ENCODE measurements around the gene CDC45. TPM values are rescaled to one million over a fixed set of nuclear protein-coding genes. Genes with fewer than 3 reads are reported as not detected.
"Not testable (repeated sequence)": the region's sequence is repeated elsewhere in the genome, so short reads cannot be mapped to it uniquely, and the experiment has no call there.

The CDC45 gene
- total and polyA plus RNA-seq, 8 donors, result 0.28 to 1.3 (median 0.63) TPM; not detected in 2

- H3K9me3 ChIP-seq, result no peaks in the 10 kb centered on the region
- H3K4me1 ChIP-seq, result peaks cover 0 to 2% (median 0%) of the 10 kb centered on the region in 3 donors
- no peak overlapping the region for H3K27ac ChIP-seq
- TF ChIP-seq, protein P1, sequence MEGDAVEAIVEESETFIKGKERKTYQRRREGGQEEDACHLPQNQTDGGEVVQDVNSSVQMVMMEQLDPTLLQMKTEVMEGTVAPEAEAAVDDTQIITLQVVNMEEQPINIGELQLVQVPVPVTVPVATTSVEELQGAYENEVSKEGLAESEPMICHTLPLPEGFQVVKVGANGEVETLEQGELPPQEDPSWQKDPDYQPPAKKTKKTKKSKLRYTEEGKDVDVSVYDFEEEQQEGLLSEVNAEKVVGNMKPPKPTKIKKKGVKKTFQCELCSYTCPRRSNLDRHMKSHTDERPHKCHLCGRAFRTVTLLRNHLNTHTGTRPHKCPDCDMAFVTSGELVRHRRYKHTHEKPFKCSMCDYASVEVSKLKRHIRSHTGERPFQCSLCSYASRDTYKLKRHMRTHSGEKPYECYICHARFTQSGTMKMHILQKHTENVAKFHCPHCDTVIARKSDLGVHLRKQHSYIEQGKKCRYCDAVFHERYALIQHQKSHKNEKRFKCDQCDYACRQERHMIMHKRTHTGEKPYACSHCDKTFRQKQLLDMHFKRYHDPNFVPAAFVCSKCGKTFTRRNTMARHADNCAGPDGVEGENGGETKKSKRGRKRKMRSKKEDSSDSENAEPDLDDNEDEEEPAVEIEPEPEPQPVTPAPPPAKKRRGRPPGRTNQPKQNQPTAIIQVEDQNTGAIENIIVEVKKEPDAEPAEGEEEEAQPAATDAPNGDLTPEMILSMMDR (IDR thresholded peaks at IDR 0.05), result no peak
- DNase-seq, result no peak
- ATAC-seq, result no peak
- no peak overlapping the region for H3K4me3 ChIP-seq
- peaks cover 0 to 10% (median 4%) of the 10 kb centered on the region in 4 donors for H3K27me3 ChIP-seq
- intact Hi-C loops (cut with DNase I), result no loop called here
- WGBS, 2 donors, result 74% methylated on average over 7 of the region's 7 CpGs
- no peaks in the 10 kb centered on the region for H3K36me3 ChIP-seq
- no peak for FAIRE-seq
Observed at GRCh38 chr22:19526702-19527111, 47.0 kb downstream of the CDC45 start.

DNA sequence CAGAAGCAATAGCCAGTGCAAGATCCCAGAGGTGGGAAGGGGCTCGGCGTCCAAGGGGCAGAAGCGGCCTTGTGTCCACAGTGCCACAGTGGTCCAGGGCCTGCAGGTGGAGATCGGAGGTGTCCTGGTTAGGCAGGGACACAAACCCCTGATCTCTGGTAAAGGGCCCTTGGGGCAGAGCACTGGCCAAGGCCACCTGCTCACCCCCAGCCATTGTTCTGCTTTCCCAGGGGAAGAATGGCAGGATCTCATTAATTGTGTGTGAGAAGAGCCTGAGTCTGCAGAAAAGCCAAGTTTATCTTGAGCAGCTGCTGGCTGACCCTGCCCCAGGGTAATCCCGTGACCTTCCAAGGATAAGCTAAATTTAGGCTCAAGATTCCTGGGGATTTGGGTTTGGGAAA, 47.6 kb downstream of the CDC45 start:
- Histone ChIP-seq H3K27ac (no peak overlapping the region), H3K4me3 (no peak overlapping the region), H3K4me1 (peaks cover 0 to 2% (median 0%) of the 10 kb centered on the region in 3 donors), H3K36me3 (no peaks in the 10 kb centered on the region), H3K27me3 (peaks cover 0 to 10% (median 4%) of the 10 kb centered on the region in 4 donors), H3K9me3 (no peaks in the 10 kb centered on the region)
- ATAC-seq, result no peak
- intact Hi-C loops (cut with DNase I), result no loop called here
- FAIRE-seq, result no peak
- DNase-seq, result no peak
- TF ChIP-seq, protein P1 (IDR thresholded peaks at IDR 0.05), result no peak
- 71 to 77% methylated on average over 4 to 5 of the region's 5 CpGs for WGBS, 2 donors

- FAIRE-seq (no peak), DNase-seq (no peak), ATAC-seq (no peak)
- TF ChIP-seq, protein P1 (IDR thresholded peaks at IDR 0.05), result no peak
- Histone ChIP-seq H3K4me1 (peaks cover 0 to 2% (median 0%) of the 10 kb centered on the region in 3 donors), H3K4me3 (no peak overlapping the region), H3K36me3 (no peaks in the 10 kb centered on the region), H3K9me3 (no peaks in the 10 kb centered on the region), H3K27ac (no peak overlapping the region), H3K27me3 (peaks cover 0 to 10% (median 4%) of the 10 kb centered on the region in 4 donors)
- intact Hi-C loops (cut with DNase I), result no loop called here
- 69 to 74% methylated on average over 17 of the region's 17 CpGs for WGBS, 2 donors
Observed at GRCh38 chr22:19527861-19528417, 48.2 kb downstream of the CDC45 start.

- no peak overlapping the region for H3K4me3 ChIP-seq
- H3K9me3 ChIP-seq, result no peaks in the 10 kb centered on the region
- no peak for DNase-seq
- H3K4me1 ChIP-seq, result no peaks in the 10 kb centered on the region
- no peak overlapping the region for H3K27ac ChIP-seq
- no peak for ATAC-seq
- 69 to 80% methylated on average over 4 of the region's 4 CpGs for WGBS, 2 donors
- FAIRE-seq, result no peak
- intact Hi-C loops (cut with DNase I), result no loop called here
- TF ChIP-seq, protein P1 (IDR thresholded peaks at IDR 0.05), result no peak
- peaks cover 0 to 6% (median 2%) of the 10 kb centered on the region in 4 donors for H3K27me3 ChIP-seq
- no peaks in the 10 kb centered on the region for H3K36me3 ChIP-seq
Observed at GRCh38 chr22:19529811-19530210, 50.1 kb downstream of the CDC45 start.

DNA sequence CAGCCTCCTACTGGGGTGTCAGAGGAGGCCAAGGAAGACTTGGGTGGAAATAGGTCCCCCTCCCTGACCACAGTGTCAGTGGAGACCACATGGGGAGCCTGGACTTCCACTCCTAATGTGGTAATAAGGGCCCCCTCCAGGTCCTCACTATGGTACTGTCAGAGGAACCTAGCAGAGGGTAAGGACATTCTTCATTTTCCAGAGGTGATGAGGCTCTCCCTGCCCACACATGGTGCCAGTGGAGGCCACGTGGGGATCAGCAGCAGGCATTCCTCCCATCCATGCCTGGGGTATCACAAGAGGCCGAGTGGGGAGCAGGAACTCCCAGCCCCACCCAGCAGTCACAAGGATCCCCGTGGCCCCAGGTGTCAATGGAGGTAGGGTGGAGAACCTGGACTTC, 51.0 kb downstream of the CDC45 start:
- Histone ChIP-seq H3K4me1 (no peaks in the 10 kb centered on the region), H3K36me3 (no peaks in the 10 kb centered on the region), H3K9me3 (no peaks in the 10 kb centered on the region), H3K27me3 (no peaks in the 10 kb centered on the region), H3K4me3 (no peak overlapping the region), H3K27ac (no peak overlapping the region)
- ATAC-seq (no peak), DNase-seq (no peak), FAIRE-seq (no peak)
- WGBS, 2 donors, result 33 to 40% methylated on average over 3 of the region's 3 CpGs
- intact Hi-C loops (cut with DNase I), result no loop called here
- TF ChIP-seq, protein P1 (IDR thresholded peaks at IDR 0.05), result no peak

DNA sequence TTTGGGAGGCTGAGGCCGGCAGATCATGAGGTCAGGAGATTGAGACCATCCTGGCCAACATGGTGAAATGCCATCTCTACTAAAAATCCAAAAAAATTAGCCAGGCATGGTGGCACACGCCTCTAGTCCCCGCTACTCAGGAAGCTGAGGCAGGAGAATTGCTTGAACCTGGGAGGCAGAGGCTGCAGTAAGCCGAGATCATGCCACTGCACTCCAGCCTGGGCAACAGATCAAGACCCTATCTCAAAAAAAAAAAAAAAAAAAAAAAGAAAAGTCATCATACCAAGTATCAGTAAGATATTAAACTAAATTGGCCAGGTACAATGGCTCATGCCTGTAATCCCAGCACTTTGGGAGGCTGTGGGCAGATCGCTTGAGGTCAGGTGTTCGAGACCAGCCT, 51.6 kb downstream of the CDC45 start:
- DNase-seq; H3K27me3 ChIP-seq; H3K27ac ChIP-seq; FAIRE-seq; intact Hi-C loops (cut with DNase I); H3K36me3 ChIP-seq; ATAC-seq; H3K9me3 ChIP-seq; H3K4me1 ChIP-seq; H3K4me3 ChIP-seq: not testable (repeated sequence)
- WGBS, 2 donors, result 75 to 91% methylated on average over 6 of the region's 6 CpGs

Measured in pancreas (tissue), 10 donors.